ENCODE results near the gene ASPSCR1.

- TF ChIP-seq CTCF (IDR thresholded peaks at IDR 0.05; ENCODE audit: insufficient read depth, low read length, poor library complexity, severe bottlenecking) (no peak), EZH2phosphoT487 (conservative IDR thresholded peaks at IDR 0.05; ENCODE audit: low read length) (no peak)
These were observed 78.7 kb downstream of the ASPSCR1 start for GRCh38 chr17:82055965-82056728.

Measured in SU-DHL-6 (cell line).